ENCODE measurements around the gene SHB. TPM values are rescaled to one million over a fixed set of nuclear protein-coding genes. Genes with fewer than 3 reads are reported as not detected.
"Not testable (repeated sequence)": the region's sequence is repeated elsewhere in the genome, so short reads cannot be mapped to it uniquely, and the experiment has no call there.

SHB gene
- total RNA-seq, 1 donor from 2014 or later, result 34.0 TPM

DNA sequence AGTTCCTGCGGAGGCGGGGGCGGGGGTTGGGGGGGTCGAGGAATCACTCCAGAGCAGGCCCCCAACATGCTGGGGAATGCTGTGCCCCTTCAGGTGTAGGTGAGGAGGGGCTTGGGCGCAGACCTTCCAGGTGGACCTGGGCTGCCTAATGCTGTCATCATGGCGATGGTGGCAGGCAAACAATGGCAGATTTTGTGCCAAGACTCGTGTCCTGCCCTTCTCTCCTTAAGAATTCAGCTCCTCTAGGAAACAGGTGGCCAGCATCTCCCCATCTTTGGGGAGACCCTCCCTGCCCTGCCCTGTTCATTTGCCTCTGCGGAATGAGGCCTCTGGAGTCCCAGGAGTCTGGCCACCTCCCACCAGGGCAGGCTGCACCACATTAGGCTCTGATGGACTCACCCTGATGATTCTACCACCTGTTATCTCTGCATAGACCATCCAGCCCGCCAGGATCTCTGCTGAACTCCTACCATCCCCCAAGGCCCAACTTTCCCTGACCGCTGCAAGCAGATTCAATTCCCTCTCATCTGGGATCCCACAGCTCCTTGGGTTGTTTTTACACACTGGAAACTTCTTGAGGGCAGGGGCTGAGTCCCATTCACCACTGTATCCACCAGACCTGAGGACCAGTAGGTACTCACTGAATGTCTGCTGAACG lies 154.2 kb downstream of the SHB start:
- no peak for ATAC-seq

DNA sequence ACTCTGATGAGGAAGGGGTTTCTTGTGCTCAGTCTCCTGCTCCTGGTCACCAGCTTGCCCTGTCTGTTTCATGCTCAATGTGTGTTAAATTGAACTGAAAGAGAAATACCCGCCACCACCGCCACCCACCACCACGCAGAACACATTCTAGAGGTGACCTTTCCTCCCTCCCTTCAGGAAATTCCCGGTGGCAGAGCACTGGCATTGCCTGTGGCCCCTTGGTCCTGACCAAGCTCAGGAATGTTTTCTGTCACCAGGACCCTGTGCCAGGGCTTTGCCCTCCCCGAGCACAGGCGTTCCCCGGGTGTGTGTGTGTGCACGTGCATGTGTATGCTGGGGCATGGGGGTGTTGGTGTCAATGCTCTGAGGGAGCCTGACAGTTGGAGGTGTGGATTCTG lies 154.9 kb downstream of the SHB start:
- no peak for ATAC-seq

DNA sequence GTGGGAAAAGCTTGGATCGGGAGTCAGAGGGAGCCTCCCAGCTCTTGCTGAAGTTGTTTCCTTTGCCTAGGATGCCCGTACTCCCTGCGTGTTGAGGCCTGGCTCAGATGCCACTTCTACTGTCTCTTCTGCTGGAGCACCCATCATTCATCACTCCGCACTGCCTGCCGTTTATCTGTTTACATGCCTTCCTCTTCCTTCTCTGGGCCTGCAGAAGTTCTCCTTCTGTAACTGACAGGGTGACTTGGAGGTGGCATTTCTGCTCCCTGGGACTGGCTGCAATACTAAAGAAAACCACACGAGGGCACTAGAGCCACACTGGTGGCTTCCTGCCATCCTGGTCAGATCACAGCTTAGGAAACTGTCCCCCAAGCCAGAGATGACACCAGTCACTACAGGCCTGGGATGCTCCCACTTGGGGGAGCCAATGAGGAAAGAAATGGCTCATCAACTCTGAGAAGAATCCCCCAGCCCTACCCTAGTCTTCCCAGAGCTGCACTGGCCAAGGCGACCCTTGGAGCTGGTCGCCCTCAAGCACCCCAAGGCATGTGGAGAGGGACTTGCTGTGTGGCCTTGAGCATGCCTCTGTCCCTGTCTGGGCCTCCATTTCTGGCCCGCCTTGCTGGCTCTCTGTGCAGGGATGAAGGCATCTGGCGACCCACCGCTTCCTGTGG lies 155.4 kb downstream of the SHB start:
- ATAC-seq, result peak; percentile 84

DNA sequence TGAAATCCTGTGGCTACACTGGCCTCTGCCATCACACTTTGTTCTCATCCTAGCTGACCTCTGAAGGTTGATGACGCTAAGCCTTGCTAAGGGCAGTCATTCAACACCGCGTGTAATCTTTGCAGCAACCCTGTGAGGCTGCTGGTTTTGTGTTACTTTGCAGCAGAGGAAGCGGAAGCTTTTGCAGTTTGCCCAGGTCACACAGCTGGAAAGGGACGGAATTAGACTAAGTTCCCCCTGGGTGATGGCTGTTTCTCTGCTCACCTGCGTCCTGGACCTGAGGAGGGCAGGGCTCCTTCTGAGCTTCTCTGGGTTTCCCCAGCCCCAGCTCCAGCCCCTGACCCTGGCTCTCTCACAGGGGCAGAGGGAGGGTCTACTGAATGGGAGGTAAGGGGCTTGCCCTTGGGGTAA lies 157.8 kb downstream of the SHB start:
- ATAC-seq, result no peak

DNA sequence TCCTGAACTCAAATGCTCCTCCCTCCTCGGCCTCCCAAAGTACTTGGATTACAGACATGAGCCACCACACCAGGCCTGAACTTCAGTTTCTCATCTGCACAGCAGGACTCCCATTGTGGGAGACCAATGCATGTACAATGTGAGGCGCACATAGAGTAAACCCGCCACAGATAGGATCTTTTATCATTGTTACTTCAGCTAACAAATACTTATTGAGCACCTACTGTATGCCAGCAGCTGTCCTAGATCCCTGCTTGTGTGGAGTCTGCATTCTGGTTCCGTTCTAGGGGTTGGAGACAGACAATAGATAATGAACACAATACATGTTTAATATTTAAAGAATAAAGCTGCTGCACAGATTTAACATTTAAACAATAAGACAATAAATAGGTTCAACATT lies 158.8 kb downstream of the SHB start:
- ATAC-seq, result no peak

DNA sequence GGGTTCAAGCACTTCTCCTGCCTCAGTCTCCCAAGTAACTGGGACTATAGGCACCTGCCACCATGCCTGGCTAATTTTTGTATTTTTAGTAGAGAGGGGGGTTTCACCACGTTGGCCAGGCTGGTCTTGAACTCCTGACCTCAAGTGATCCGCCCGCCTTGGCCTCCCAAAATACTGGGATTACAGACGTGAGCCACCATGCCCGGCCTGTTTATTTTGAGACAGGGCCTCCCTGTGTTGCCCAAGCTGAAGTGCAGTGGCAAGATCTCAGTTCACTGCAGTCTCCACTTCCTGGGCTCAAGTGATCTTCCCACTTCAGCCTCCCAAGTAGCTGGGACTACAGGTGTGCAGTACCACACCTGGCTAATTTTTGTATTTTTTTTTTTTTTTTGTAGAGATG lies 159.2 kb downstream of the SHB start:
- ATAC-seq, result not testable (repeated sequence)

DNA sequence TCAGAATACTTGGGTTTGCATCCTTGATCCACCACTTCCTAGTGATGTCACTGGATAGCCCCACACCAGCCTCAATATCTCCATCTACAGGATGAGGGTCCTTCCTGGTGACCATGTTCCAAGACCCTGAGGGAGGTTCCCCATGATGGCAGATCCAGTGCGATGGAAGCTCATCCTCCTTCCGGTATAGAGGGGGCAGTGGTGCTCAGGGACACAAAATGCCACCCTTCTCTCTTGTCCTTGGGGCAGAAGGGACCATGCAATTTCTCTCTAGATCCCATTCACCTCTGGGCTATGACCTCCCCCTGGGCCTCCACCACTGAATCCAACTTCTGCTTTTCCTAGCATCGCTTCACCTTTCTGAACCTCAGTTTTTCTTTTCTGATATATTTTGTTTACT lies 159.7 kb downstream of the SHB start:
- no peak for ATAC-seq

DNA sequence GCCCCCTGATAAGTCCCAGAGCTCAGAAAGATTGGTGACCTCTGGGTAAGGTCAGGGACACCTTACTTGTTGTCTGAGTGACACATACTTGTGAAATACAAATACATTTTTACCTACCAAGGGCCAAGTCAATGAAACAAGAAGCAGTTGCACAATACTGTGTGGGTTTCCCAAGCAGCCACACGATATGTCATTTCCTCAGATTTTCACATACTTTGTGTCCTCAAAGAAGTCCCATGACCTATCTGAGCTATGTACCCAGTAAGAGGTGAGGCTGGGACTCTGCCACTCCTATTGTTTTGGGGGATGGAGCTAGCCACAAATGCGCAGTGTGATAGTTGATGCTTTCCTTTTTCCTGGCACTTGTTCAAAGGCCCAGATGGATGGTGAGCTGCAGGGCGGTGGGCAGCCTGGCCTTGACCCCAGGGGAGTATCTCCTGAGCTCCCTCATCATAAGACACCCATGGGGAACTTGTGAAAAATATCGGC lies 160.3 kb downstream of the SHB start:
- ATAC-seq, result no peak

DNA sequence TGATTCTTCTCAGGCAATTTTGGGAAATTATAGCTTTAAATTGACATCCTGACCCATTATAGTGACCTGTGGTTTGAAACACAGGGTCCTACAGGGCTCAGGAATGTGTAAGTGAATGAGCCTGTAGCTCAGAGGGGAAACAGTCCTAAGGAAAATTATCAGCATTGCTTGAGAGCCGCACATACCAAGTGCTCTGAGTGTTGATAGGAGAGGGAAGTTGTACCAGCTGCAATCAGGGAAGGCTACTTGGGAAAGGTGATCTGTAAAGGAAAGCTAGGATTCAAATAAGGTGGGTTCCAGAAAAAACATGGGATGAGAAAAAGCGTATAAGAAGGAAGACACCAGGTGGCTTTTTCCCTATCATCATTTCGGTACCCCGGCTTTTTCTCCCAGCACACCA lies 160.7 kb downstream of the SHB start:
- ATAC-seq, result no peak

DNA sequence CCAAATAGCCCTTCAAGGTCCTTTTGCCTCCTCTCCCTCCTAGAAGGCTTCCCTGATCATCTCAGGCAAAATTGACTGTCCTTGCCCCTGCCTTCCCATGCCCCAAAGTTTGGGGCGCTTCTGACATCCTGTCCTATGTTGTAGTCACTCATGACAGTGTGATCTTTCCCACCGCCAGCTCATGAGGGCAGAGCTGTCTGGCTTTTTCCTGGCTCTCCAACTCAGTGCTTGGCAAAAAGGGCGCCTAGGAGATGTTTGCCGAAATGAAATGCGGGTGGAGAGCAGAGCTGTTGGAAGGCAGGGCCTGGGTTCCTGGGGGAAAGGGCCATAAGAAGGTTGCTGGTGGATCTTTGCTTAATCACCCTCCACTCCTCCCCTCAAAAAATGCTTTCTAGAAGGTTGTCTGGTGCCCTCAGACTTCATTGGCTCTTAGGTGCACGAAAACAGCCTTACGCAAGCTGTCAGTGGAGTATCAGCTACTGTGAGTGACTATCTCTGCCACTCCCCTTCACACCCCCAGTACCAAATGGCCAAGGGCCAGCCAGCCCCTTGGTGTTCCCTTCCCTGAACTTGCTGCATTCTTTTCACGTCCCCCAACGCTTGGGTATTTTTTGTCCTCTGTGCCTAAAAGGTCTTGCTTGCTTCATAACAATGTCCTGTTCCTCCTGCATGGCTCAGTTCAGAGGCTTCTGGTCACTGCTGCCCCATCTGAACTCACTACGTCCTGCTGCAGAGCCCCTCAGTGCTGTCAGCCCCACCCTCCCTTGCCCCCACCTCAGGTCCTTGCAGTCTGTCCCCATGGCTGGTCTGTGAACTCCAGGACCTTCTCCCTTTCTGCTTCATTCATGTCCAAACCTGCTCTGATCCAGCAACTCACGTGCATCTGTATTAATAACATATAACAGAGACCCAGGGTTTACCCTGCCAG lies 162.5 kb downstream of the SHB start:
- ATAC-seq, result no peak

DNA sequence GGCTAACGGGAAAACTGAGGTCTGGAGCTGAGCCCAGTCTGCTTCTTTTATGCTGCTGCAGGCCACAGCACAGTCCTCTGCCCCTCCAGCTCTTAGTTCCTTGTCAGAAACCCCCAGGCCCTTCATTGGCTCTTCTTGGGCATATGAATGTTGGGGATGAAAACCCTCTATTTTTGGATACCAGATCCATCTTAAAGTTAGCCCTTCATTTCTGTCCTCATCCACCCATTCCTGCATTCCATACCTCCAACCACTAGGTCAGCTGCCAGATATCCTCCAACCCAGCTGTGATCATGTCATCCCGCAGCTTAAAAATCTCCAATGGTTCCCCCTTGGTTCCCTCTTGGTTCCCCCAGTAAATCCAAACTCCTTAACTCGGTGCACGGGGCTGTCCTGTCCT lies 163.3 kb downstream of the SHB start:
- no peak for ATAC-seq

DNA sequence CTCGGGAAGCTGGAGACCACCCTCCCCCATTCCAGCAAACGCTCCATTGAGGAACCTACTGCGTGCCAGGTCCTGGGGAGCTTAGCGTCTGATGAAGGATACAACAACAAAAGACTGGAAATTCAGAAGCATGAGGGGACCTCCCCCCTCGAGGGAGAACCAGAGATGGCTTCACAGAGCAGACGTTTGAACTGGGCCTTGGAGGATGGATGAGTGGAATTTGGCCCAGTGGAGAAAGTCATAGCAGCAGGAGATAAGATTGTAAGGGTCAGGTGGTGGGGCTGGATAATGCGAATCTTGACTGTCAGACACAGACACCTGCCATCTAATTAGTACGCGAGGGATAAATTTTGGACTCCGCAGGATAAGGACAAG lies 163.9 kb downstream of the SHB start:
- ATAC-seq, result no peak

DNA sequence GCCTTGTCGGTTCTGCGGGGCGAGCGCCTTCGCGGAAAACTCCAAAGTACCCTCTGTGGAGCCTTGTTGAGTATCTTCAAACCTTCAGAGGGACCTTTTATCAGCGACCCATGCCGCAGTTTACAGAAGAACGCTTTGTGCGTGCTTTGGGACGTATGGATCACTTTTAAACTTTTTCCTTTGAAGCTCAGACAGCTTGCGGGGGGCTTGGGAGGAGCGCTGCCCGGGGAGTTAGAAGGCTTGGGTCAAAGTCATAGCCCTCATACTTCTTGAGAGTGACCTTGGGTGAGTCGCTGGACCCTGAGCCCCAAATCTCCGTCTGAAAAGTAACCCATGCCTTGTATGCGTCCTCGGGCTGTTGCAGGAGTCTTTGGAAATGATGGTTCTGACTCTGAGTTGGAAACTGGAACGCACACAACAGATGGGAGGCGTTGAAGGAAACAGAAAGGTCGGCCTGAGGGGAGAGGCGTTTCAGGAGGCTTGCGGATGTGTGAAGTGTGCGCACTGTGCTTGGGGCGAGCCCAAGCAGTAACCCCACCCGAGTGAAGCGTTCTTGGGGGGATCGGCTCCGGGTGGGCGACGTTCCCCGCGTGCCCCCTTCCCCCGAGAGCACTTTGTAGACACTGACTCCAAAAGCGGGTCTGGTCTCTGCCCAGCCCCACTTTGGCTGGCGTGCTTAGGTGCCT lies 164.4 kb downstream of the SHB start:
- peak; percentile 10 for ATAC-seq

DNA sequence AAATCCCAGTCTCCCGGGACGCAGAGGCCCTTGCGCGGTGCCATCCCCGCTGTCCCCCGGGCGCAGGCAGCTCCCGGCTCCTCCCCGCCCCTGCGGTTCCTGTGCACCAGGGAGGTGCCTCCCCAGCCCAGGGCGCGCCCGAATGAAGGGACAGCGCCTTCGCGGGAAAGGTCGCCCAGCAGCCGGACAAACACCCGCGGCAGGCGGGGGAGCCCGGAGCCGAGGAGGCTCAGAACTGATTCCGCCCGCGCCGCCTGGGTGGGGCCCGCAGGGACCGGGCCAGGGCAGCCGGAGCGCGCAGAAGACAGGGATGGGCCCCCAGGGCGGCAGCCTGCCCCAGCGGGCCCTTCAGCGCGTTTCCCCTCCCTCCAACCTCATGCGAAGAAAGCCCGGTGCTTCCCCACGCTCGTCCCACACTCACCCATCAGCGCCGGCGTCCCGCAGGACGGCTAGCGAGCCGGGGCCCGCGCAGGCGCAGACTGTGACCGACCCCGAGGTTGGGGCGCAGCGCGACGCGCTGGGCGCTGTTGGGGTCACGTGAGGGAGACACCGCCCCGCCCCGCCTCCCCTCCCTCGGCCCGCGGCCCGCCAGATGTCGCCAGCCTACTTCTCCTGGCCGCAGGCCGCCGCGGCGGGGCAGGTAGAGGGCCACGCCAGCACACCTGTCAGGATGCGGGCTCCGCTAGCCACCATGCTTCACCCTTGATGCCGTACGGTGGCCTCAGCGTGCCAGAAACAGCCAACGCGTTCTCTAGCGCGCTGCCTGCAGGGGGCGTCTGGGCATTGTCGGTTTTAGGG lies 165.2 kb downstream of the SHB start, which contains the start of gene SLC25A51:
SLC25A51 (minus strand) TSS at position 481 of the 798 bp plus-strand sequence. CDS start 15,577 bp downstream, outside the sequence.
- ATAC-seq, result peak; percentile 89

DNA sequence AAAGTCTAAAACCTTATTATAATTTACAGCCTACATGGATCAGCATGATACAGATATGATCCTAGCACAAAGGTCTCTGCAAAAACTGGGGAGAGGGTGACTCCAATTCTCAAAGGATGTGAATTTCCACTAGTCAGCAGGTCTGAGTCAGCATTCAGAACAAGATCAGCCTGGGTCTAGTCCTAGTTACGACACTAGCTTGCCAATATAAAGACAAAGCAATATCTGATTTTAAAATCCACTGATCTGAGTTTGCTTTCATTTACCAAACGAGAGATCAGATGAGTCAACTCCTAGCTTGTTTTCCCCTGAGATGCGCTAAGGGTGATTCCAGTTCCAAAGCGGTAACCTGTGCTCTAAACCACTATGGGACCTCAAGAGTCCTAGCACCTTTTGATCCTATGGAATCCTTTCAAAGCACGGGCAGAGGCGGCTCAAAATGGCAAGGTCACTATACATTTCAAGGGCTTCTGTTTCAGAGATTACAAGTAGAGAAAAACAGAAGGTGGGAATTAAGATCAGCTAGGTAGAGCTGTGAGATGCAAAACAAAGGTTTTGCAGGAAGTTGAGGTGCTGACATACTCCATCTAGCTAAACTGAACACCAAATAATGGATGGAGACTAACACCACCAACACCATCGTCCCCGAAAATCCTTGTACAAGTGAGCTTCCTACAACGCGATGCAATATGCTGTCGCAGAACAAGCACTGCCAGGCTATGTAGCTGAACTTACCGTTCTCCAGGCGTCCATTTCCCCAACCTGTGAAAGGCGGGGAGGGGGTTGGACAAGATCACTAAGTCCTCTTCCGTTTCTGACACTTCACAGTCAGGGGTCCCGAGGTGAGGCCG lies 166.0 kb downstream of the SHB start:
- peak; percentile 2 for ATAC-seq

DNA sequence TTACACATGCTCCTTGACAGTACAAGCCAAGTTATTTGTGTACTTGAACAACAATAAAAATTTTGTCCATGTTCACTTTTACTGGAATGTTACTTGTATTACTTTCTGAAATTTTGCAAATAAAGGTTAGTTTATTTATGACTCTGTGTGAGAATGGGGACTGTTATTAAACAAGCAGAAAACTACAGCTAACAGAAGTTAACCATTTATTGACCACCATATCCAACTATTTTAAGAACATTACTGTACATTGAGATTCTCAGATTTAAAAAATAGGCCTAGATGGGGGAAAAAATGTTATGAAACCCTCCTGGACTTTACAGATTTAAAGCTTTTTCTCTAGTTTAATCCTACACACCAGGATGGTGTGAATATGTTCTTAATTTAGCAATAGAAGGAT lies 166.9 kb downstream of the SHB start:
- no peak for ATAC-seq

DNA sequence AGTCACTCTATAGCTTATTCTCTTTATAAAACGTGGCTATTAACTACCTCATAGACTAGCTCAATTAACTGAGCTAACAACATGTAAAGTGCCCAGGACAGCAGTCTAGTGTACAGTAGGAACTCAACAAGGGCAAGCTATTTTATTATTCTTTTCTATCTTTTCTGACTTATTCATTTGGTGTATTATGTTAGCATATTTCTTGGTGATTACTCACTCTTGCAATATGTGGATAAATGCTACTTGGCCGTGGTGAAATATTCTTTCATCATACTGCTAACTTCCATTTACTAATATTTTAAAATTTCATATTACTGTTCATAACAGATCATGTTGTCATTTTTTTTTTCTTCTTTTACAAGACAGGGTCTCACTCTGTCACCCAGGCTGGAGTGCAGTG lies 170.0 kb downstream of the SHB start:
- ATAC-seq, result no peak

DNA sequence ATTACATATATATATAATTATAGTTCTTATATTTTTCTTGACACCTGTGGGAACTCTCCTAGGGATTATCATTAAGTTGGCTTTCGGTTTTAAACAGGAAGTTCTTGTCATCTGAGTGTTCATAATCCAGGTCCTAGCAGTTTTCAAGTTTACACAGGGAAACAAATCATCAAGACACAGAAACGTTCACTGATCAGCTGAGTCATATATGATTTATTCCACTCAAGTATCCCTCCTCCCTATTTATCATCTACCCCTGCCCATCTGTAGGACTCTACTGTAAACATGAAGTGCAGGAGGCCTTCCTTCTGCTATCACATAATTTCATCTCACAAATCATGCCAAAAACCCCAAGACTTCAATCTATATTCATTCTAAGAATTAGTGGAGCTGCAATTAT lies 171.4 kb downstream of the SHB start:
- peak; percentile 51 for ATAC-seq

DNA sequence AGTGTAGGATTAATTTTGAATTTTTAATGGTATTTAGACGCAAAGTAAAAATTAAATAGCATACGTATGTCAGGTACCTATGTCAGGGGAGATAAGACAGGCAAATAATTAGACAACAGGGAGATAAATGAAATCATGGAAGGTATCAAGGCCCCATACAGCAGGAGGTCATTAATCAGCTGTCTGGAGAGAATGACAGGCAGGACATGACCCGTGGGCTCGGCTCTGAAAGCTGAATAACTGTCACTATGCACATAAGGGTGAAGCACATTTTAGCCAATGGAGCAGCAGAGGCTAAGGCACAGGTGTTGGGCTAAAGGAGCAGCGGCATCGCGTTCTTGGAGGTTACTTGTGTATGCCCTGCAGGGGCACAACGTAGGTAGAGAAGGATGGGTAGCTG lies 177.0 kb downstream of the SHB start:
- no peak for ATAC-seq

DNA sequence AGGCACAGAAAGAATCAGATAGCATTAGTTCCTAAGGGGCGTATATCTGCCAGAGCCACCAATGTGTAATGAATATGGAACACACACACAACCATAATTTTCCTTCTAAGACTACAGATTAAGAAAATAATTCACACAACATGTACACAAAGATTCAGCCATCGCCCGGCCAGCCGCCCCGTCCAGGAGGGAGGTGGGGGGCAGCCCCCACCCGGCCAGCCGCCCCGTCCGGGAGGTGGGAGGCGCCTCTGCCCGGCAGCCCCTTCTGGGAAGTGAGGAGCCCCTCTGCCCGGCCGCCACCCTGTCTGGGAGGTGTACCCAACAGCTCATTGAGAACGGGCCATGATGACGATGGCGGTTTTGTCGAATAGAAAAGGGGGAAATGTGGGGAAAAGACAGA lies 178.0 kb downstream of the SHB start:
- not testable (repeated sequence) for ATAC-seq

DNA sequence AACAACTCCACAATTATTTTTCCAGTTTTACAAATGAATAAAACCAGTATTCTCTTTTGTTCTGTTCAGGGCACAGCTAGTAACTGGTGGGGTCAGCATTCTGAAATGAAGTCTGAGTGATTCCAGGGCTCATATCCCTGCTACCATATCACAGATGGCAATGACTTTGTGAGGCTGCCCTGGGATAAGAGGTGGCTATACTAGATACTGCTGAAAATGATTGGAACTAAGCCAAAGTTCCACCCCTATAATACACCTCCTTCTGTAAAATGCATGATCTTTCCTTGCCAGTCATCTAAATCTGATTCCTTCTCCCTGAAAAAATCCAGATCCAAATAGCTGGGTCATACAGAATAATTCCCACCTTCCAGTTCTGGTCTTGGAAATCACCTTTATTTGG lies 179.5 kb downstream of the SHB start:
- ATAC-seq, result no peak
